A549 (cell line): ENCODE results near the gene PCNT. TPM values are rescaled to one million over a fixed set of nuclear protein-coding genes. Genes with fewer than 3 reads are reported as not detected.

ENCODE experiments used
- ATAC-seq, 2 experiments: fragments of 200-7000 bp in 1 of 2; fragments of >200 bp in 1 of 2; cut with Nextera tagmentation in 1 of 2; cut with Tn5 transposase in 1 of 2; 3 replicates each; pipeline versions ENCODE4 v1.8.0 to v1.9.1; 2018 to 2020; ENCODE audit warnings: mild to moderate bottlenecking in 1 of 2, moderate library complexity in 1 of 2
- CTCF ChIA-PET: fragments of 300-600 bp; sonication (Branson Sonifier 250); formaldehyde crosslinking; extraction: SDS; loops from one replicate; lab custom pipeline; 2021; ENCODE audit warnings: antibody characterized with exemption, inconsistent platforms; lab: Yijun Ruan, JAX
- POLR2A ChIA-PET: fragments of 350-600 bp; formaldehyde crosslinking; extraction: SDS; loops from one replicate; lab custom pipeline; 2021; ENCODE audit warnings: antibody characterized with exemption, inconsistent platforms; lab: Yijun Ruan, JAX
- DNase-seq, 2 experiments: peaks; one replicate each; pipeline versions ENCODE4 v3.0.0 to v3.0.0-alpha.2; 2011 to 2016; ENCODE audit warnings: low read depth in 1 of 2, low spot score in 1 of 2
- FAIRE-seq: peaks from 2 replicates; lab custom pipeline; 2011; peaks lifted over from hg19 to GRCh38; lab: Jason Lieb, UNC
- H3K27ac ChIP-seq, 2 experiments: fragments of >200 bp; sonication (Bioruptor Twin); formaldehyde crosslinking; 3 replicates each; pipeline ENCODE4 v1.5.1; 2016 to 2017
- H3K4me1 ChIP-seq: fragments of >200 bp; sonication (Bioruptor Twin); formaldehyde crosslinking; 3 replicates; pipeline ENCODE4 v1.6.1; 2016
- H3K4me2 ChIP-seq: fragments of >200 bp; sonication (Bioruptor Twin); formaldehyde crosslinking; 3 replicates; pipeline ENCODE4 v1.6.1; 2016
- H3K4me3 ChIP-seq: fragments of >200 bp; sonication (Bioruptor Twin); formaldehyde crosslinking; 3 replicates; pipeline ENCODE4 v1.5.1; 2016
- H3K9me3 ChIP-seq: fragments of >200 bp; sonication (Bioruptor Twin); formaldehyde crosslinking; 3 replicates; pipeline ENCODE4 v1.6.1; 2016
- CBX8 ChIP-seq: fragments of 200-600 bp; sonication (generic); IDR thresholded peaks from 2 replicates; pipeline ENCODE4 v1.6.1; 2016
- CHD4 ChIP-seq: fragments of 200-600 bp; sonication (generic); IDR thresholded peaks from 2 replicates; pipeline ENCODE4 v1.6.1; 2016; ENCODE audit warnings: antibody characterized with exemption, mild to moderate bottlenecking, borderline replicate concordance
- ESRRA ChIP-seq: fragments of 150-350 bp; IDR thresholded peaks from 2 replicates; pipeline ENCODE4 v1.6.1; 2014; ENCODE audit warnings: mild to moderate bottlenecking, low read length, borderline replicate concordance
- FOSB ChIP-seq: fragments of 250-450 bp; sonication (Bioruptor Pico); IDR thresholded peaks from 2 replicates; pipeline ENCODE4 v1.5.0; 2020; ENCODE audit warnings: mild to moderate bottlenecking, moderate library complexity
- FOSL2 ChIP-seq, 2 experiments: fragments of 450-650 bp in 1 of 2; fragments of >200 bp in 1 of 2; sonication (Bioruptor Twin) in 1 of 2; formaldehyde crosslinking; IDR thresholded peaks; 2 replicates each; pipeline versions ENCODE4 v1.5.0 to v1.6.1; 2016 to 2020; ENCODE audit warnings: mild to moderate bottlenecking in 1 of 2, moderate library complexity in 1 of 2
- GATA3 ChIP-seq: IDR thresholded peaks from 2 replicates; pipeline ENCODE4 v1.6.1; 2012; ENCODE audit warnings: borderline replicate concordance
- HEYL ChIP-seq: fragments of 250-450 bp; sonication (Bioruptor Pico); IDR thresholded peaks from 2 replicates; pipeline ENCODE4 v1.8.0; 2021; ENCODE audit warnings: mild to moderate bottlenecking, moderate library complexity
- HOXB5 ChIP-seq: fragments of 250-450 bp; sonication (Bioruptor Pico); IDR thresholded peaks from 2 replicates; pipeline ENCODE4 v1.5.0; 2020; ENCODE audit warnings: mild to moderate bottlenecking, moderate library complexity
- MAFK ChIP-seq: fragments of 450-650 bp; IDR thresholded peaks from 2 replicates; pipeline ENCODE4 v1.6.1; 2014; ENCODE audit not compliant: partially characterized antibody
- NFE2L2 ChIP-seq: fragments of 150-350 bp; conservative IDR thresholded peaks from 2 replicates; pipeline ENCODE4 v1.6.1; 2014; ENCODE audit warnings: low read length
- NPAS2 ChIP-seq: fragments of 250-450 bp; sonication (Bioruptor Pico); IDR thresholded peaks from 2 replicates; pipeline ENCODE4 v1.8.0; 2022; ENCODE audit warnings: mild to moderate bottlenecking, moderate library complexity, borderline replicate concordance
- PHF8 ChIP-seq: fragments of 200-600 bp; sonication (generic); IDR thresholded peaks from 2 replicates; pipeline ENCODE4 v1.6.1; 2016; ENCODE audit warnings: low read depth, mild to moderate bottlenecking, antibody characterized with exemption, moderate library complexity, borderline replicate concordance
- POLR2A ChIP-seq: IDR thresholded peaks from 2 replicates; pipeline ENCODE4 v1.6.1; 2012; ENCODE audit warnings: mild to moderate bottlenecking, low read length
- RAD21 ChIP-seq, 2 experiments: fragments of >200 bp in 1 of 2; sonication (Bioruptor Twin) in 1 of 2; formaldehyde crosslinking in 1 of 2; IDR thresholded peaks in 1 of 2; conservative IDR thresholded peaks in 1 of 2; 2 replicates in 1 of 2; 3 replicates in 1 of 2; pipeline ENCODE4 v1.6.1; 2012 to 2018; ENCODE audit warnings: inconsistent platforms in 1 of 2
- RFX5 ChIP-seq: fragments of 450-650 bp; IDR thresholded peaks from 2 replicates; pipeline ENCODE4 v1.7.1; 2014; ENCODE audit warnings: antibody characterized with exemption, mild to moderate bottlenecking, moderate library complexity
- ZC3H11A ChIP-seq: fragments of 450-650 bp; IDR thresholded peaks from 2 replicates; pipeline ENCODE4 v1.6.1; 2014; ENCODE audit warnings: antibody characterized with exemption, mild to moderate bottlenecking
- ZNF302 ChIP-seq: fragments of 250-450 bp; sonication (Bioruptor Pico); IDR thresholded peaks from 2 replicates; pipeline ENCODE4 v1.9.0; 2021; ENCODE audit warnings: inconsistent platforms, mild to moderate bottlenecking, moderate library complexity
- ZSCAN20 ChIP-seq: fragments of 250-450 bp; sonication (Bioruptor Pico); IDR thresholded peaks from 2 replicates; pipeline ENCODE4 v1.8.0; 2022; ENCODE audit warnings: mild to moderate bottlenecking, moderate library complexity
- WGBS: methylation state at CpG from one replicate; pipeline ENCODE4 v1.1.6; 2017; ENCODE audit errors: missing lambda C conversion rate; 5-methylcytosine and 5-hydroxymethylcytosine counted together
- polyA plus RNA-seq, 4 experiments: library from polyadenylated mRNA; depleted of rRNA in 3 of 4; stranded (reverse); fragments of >200 nt; fragmentation: RNase III in 1 of 4; extraction: RNeasy Plus Mini Kit Qiagen cat#74134 plus additional on column Dnase treatment in 1 of 4; gene quantifications; 2 replicates in 3 of 4; 3 replicates in 1 of 4; pipeline ENCODE4 v1.2.3, GENCODE V29; 2011 to 2017
- TF ChIP-seq, protein P1 (sequence below): fragments of >200 bp; sonication (Bioruptor Twin); formaldehyde crosslinking; IDR thresholded peaks from 2 replicates; pipeline ENCODE4 v1.6.1; 2016
- TF ChIP-seq, protein P2 (sequence below): fragments of 250-450 bp; sonication (Bioruptor Pico); IDR thresholded peaks from 2 replicates; pipeline ENCODE4 v1.5.0; 2020; ENCODE audit warnings: low read depth, mild to moderate bottlenecking, moderate library complexity
- TF ChIP-seq, protein P3 (sequence below): IDR thresholded peaks from 2 replicates; pipeline ENCODE4 v1.6.1; 2012
- TF ChIP-seq, protein P4 (sequence below): IDR thresholded peaks from 2 replicates; pipeline ENCODE4 v1.6.1; 2012; ENCODE audit warnings: low read depth, borderline replicate concordance
- TF ChIP-seq, protein P5 (sequence below): fragments of >200 bp; sonication (Bioruptor Twin); formaldehyde crosslinking; IDR thresholded peaks from 3 replicates; pipeline ENCODE4 v1.6.1; 2016
- TF ChIP-seq, protein P6 (sequence below): fragments of 250-450 bp; sonication (Bioruptor Pico); IDR thresholded peaks from 2 replicates; pipeline ENCODE4 v1.5.0; 2021; ENCODE audit warnings: mild to moderate bottlenecking, moderate library complexity, borderline replicate concordance

The PCNT gene
- polyA plus RNA-seq, 2 of the 4 experiments (the other 2 are of a cell fraction) = 11.1 to 14.6 TPM

DNA sequence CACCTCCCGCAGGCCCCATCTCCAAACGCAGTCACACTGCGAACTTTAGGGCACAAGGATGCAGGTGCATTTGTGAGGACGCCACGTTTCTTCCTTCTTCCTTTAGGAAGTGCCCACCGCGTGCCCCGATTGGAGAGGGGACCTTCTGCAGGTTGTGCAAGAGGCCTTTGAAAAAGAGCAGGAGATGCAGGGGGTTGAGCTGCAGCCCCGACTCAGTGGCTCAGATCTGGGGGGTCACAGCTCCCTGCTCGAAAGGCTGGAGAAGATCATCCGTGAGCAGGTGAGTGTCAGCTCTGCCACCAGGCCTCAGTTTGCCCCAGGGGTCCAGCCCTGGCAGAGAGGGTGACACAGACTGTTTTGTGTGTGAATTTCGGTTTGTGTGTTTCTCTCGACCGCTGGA is 103.6 kb downstream of the PCNT start:
- WGBS = 84% methylated on average over 11 of the region's 14 CpGs
- no peak for FAIRE-seq
- Histone ChIP-seq H3K4me2 (no peak overlapping the region), H3K4me1 (no peaks in the 10 kb centered on the region), H3K4me3 (no peak overlapping the region), H3K27ac (no peak overlapping the region), H3K9me3 (no peaks in the 10 kb centered on the region)
- DNase-seq = no peak
- TF ChIP-seq FOSL2 (IDR thresholded peaks at IDR 0.05) (no peak), FOSL2 (CRISPR knock-in tag; IDR thresholded peaks at IDR 0.05) (no peak), MAFK (no peak), RAD21 (conservative IDR thresholded peaks at IDR 0.05 in 1 of 2, IDR thresholded peaks at IDR 0.05 in 1 of 2) (no peak), HOXB5 (no peak), NFE2L2 (no peak), POLR2A (no peak), HEYL (CRISPR knock-in tag) (no peak), GATA3 (no peak), ZSCAN20 (CRISPR knock-in tag) (no peak), CBX8 (no peak), PHF8 (no peak), ZNF302 (CRISPR knock-in tag) (no peak), ZC3H11A (no peak)
- TF ChIP-seq, protein P1, sequence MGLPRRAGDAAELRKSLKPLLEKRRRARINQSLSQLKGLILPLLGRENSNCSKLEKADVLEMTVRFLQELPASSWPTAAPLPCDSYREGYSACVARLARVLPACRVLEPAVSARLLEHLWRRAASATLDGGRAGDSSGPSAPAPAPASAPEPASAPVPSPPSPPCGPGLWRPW = no peak
- TF ChIP-seq, protein P2, sequence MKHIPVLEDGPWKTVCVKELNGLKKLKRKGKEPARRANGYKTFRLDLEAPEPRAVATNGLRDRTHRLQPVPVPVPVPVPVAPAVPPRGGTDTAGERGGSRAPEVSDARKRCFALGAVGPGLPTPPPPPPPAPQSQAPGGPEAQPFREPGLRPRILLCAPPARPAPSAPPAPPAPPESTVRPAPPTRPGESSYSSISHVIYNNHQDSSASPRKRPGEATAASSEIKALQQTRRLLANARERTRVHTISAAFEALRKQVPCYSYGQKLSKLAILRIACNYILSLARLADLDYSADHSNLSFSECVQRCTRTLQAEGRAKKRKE (CRISPR knock-in tag) = no peak
- TF ChIP-seq, protein P3, sequence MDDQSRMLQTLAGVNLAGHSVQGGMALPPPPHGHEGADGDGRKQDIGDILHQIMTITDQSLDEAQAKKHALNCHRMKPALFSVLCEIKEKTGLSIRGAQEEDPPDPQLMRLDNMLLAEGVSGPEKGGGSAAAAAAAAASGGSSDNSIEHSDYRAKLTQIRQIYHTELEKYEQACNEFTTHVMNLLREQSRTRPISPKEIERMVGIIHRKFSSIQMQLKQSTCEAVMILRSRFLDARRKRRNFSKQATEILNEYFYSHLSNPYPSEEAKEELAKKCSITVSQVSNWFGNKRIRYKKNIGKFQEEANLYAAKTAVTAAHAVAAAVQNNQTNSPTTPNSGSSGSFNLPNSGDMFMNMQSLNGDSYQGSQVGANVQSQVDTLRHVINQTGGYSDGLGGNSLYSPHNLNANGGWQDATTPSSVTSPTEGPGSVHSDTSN = no peak
- TF ChIP-seq, protein P4, sequence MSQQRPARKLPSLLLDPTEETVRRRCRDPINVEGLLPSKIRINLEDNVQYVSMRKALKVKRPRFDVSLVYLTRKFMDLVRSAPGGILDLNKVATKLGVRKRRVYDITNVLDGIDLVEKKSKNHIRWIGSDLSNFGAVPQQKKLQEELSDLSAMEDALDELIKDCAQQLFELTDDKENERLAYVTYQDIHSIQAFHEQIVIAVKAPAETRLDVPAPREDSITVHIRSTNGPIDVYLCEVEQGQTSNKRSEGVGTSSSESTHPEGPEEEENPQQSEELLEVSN = no peak
- no peak for ATAC-seq
- ChIA-PET CTCF (no interaction called here), POLR2A (no interaction called here)

DNA sequence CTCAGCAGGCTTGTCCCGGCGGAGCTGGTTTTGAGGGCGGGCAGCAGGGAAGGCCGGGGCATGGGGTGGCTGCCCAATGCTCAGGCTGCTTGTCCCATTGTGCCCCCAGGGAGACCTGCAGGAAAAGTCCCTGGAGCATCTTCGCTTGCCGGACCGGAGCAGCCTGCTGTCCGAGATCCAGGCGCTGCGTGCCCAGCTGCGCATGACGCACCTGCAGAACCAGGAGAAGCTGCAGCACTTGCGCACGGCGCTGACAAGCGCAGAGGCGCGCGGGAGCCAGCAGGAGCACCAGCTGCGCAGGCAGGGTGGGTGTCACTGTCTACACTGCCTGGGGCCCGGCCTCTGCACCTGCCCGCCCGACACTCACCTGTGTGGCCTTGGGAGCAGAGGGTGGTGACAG is 104.3 kb downstream of the PCNT start:
- Histone ChIP-seq H3K9me3 (no peaks in the 10 kb centered on the region), H3K4me2 (no peak overlapping the region), H3K27ac (no peak overlapping the region), H3K4me3 (no peak overlapping the region), H3K4me1 (no peaks in the 10 kb centered on the region)
- ChIA-PET POLR2A (no interaction called here), CTCF (no interaction called here)
- no peak for DNase-seq
- ATAC-seq = no peak
- TF ChIP-seq CHD4 = no peak
- FAIRE-seq = no peak
- 96% methylated on average over 9 of the region's 23 CpGs for WGBS

DNA sequence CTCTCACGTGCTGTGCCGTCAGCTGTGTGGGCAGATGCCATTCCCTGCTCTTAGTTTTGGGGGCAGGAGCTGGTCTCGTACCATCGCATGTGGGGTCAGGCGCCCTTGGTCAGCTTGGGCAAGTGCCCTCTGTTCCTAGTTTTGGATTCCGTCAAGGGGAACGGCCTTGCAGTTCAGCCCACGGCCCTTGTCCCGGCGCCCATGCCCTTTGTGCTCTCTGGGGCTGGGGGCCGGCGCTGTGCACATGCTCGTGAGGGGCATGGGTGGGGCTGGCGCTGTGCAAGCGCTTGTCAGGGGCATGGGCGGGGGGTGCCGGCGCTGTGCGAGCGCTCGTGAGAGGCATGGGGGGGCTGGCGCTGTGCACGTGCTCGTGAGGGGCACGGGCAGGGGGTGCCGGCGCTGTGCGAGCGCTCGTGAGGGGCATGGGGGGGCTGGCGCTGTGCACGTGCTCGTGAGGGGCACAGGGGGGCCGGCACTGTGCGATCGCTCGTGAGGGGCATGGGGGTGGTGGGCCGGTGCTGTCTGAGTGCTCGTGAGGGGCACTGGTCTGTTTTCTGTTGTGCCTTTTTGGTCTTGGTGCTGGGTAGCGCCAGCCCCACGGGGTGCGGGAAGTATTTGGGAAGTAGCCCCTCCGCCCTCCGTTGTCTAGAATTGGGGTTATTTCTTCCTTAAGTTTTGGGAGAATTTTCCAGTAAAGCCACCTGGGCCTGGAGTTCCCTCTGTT is 105.2 kb downstream of the PCNT start:
- no peak for ATAC-seq
- no peak overlapping the region for H3K4me2 ChIP-seq
- CTCF ChIA-PET = no interaction called here
- 96% methylated on average over 9 of the region's 44 CpGs for WGBS
- POLR2A ChIA-PET = no interaction called here
- no peak overlapping the region for H3K27ac ChIP-seq
- H3K4me3 ChIP-seq = no peak overlapping the region
- no peak for DNase-seq
- H3K9me3 ChIP-seq = no peaks in the 10 kb centered on the region
- FAIRE-seq = no peak
- no peaks in the 10 kb centered on the region for H3K4me1 ChIP-seq
- TF ChIP-seq, protein P5, sequence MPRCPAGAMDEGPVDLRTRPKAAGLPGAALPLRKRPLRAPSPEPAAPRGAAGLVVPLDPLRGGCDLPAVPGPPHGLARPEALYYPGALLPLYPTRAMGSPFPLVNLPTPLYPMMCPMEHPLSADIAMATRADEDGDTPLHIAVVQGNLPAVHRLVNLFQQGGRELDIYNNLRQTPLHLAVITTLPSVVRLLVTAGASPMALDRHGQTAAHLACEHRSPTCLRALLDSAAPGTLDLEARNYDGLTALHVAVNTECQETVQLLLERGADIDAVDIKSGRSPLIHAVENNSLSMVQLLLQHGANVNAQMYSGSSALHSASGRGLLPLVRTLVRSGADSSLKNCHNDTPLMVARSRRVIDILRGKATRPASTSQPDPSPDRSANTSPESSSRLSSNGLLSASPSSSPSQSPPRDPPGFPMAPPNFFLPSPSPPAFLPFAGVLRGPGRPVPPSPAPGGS = no peak
- TF ChIP-seq CHD4 = no peak
- TF ChIP-seq, protein P6, sequence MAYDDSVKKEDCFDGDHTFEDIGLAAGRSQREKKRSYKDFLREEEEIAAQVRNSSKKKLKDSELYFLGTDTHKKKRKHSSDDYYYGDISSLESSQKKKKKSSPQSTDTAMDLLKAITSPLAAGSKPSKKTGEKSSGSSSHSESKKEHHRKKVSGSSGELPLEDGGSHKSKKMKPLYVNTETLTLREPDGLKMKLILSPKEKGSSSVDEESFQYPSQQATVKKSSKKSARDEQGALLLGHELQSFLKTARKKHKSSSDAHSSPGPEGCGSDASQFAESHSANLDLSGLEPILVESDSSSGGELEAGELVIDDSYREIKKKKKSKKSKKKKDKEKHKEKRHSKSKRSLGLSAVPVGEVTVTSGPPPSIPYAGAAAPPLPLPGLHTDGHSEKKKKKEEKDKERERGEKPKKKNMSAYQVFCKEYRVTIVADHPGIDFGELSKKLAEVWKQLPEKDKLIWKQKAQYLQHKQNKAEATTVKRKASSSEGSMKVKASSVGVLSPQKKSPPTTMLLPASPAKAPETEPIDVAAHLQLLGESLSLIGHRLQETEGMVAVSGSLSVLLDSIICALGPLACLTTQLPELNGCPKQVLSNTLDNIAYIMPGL (CRISPR knock-in tag) = no peak
- no peak for TF ChIP-seq RFX5
- TF ChIP-seq ESRRA = no peak
- no peak for TF ChIP-seq NPAS2 (CRISPR knock-in tag)
- TF ChIP-seq HOXB5 = no peak
- no peak for TF ChIP-seq MAFK
- no peak for TF ChIP-seq ZNF302 (CRISPR knock-in tag)
- no peak for TF ChIP-seq FOSB
